ENCODE results near the gene NOXA1.

- TF ChIP-seq CTCF (IDR thresholded peaks at IDR 0.05) (no peak), POLR2A (IDR thresholded peaks at IDR 0.05) (no peak)
Observed at GRCh38 chr9:137462396-137462985, 39.3 kb downstream of the NOXA1 start.

Data from testis (tissue), 2 donors.